SK-N-SH treated with all-trans-retinoic acid at 6 μM for 48 hours (cell line): ENCODE data around the gene CFDP1.

ENCODE experiments used
- ATAC-seq: fragments of 200-7000 bp; cut with Tn5 transposase; 3 replicates; pipeline ENCODE4 v1.9.1; 2020; ENCODE audit warnings: mild to moderate bottlenecking, moderate library complexity
- BACH2 ChIP-seq: fragments of 250-450 bp; sonication (Bioruptor Pico); IDR thresholded peaks from 2 replicates; pipeline ENCODE4 v1.9.0; 2021; ENCODE audit warnings: mild to moderate bottlenecking, borderline replicate concordance
- GLIS3 ChIP-seq: fragments of 250-450 bp; sonication (Bioruptor Pico); IDR thresholded peaks from 2 replicates; pipeline ENCODE4 v1.5.0; 2020; ENCODE audit warnings: mild to moderate bottlenecking, moderate library complexity
- ISL1 ChIP-seq: fragments of 250-450 bp; sonication (Bioruptor Pico); IDR thresholded peaks from 2 replicates; pipeline ENCODE4 v2.1.2; 2022; ENCODE audit warnings: mild to moderate bottlenecking, moderate library complexity
- OSR1 ChIP-seq: fragments of 250-450 bp; sonication (Bioruptor Pico); IDR thresholded peaks from 2 replicates; pipeline ENCODE4 v1.8.0; 2022; ENCODE audit warnings: moderate library complexity, mild to moderate bottlenecking, inconsistent platforms
- PPARA ChIP-seq: fragments of 250-450 bp; sonication (Bioruptor Pico); IDR thresholded peaks from 2 replicates; pipeline ENCODE4 v1.5.0; 2020; ENCODE audit warnings: mild to moderate bottlenecking, borderline replicate concordance
- SNAI2 ChIP-seq: fragments of 250-450 bp; sonication (Bioruptor Pico); IDR thresholded peaks from 2 replicates; pipeline ENCODE4 v1.5.0; 2020; ENCODE audit warnings: mild to moderate bottlenecking, moderate library complexity
- TCF4 ChIP-seq: fragments of 250-450 bp; sonication (Bioruptor Pico); IDR thresholded peaks from 2 replicates; pipeline ENCODE4 v1.8.0; 2021; ENCODE audit warnings: mild to moderate bottlenecking, moderate library complexity, borderline replicate concordance
- TOX ChIP-seq: fragments of 250-450 bp; sonication (Bioruptor Pico); IDR thresholded peaks from 2 replicates; pipeline ENCODE4 v1.8.0; 2021; ENCODE audit warnings: mild to moderate bottlenecking, moderate library complexity, borderline replicate concordance
- ZC3H10 ChIP-seq: fragments of 250-450 bp; sonication (Bioruptor Pico); IDR thresholded peaks from 2 replicates; pipeline ENCODE4 v1.5.1; 2021; ENCODE audit warnings: mild to moderate bottlenecking, moderate library complexity
- ZFP3 ChIP-seq: fragments of 250-450 bp; sonication (Bioruptor Pico); IDR thresholded peaks from 2 replicates; pipeline ENCODE4 v1.5.0; 2020; ENCODE audit warnings: mild to moderate bottlenecking, moderate library complexity
- ZFP30 ChIP-seq: fragments of 450-650 bp; formaldehyde crosslinking; IDR thresholded peaks from 2 replicates; pipeline ENCODE4 v1.5.0; 2022; ENCODE audit warnings: mild to moderate bottlenecking, moderate library complexity
- ZNF70 ChIP-seq: fragments of 450-650 bp; formaldehyde crosslinking; IDR thresholded peaks from 2 replicates; pipeline ENCODE4 v1.5.0; 2020; ENCODE audit warnings: mild to moderate bottlenecking, moderate library complexity
- TF ChIP-seq, protein P1 (sequence below): fragments of 250-450 bp; sonication (Bioruptor Pico); IDR thresholded peaks from 2 replicates; pipeline ENCODE4 v1.8.0; 2021; ENCODE audit warnings: low read depth, mild to moderate bottlenecking, moderate library complexity, borderline replicate concordance
- TF ChIP-seq, protein P2 (sequence below): fragments of 250-450 bp; sonication (Bioruptor Pico); IDR thresholded peaks from 2 replicates; pipeline ENCODE4 v1.5.1; 2021; ENCODE audit warnings: mild to moderate bottlenecking, moderate library complexity
- TF ChIP-seq, protein P3 (sequence below): fragments of 250-450 bp; sonication (Bioruptor Pico); IDR thresholded peaks from 2 replicates; pipeline ENCODE4 v1.5.1; 2020; ENCODE audit warnings: low read depth, mild to moderate bottlenecking, moderate library complexity
- TF ChIP-seq, protein P4 (sequence below): fragments of 250-450 bp; sonication (Bioruptor Pico); IDR thresholded peaks from 2 replicates; pipeline ENCODE4 v1.5.0; 2020; ENCODE audit warnings: mild to moderate bottlenecking, moderate library complexity
- TF ChIP-seq, protein P5 (sequence below): fragments of 250-450 bp; sonication (Bioruptor Pico); IDR thresholded peaks from 2 replicates; pipeline ENCODE4 v1.8.0; 2020; ENCODE audit warnings: mild to moderate bottlenecking, moderate library complexity, borderline replicate concordance

CFDP1 gene

DNA sequence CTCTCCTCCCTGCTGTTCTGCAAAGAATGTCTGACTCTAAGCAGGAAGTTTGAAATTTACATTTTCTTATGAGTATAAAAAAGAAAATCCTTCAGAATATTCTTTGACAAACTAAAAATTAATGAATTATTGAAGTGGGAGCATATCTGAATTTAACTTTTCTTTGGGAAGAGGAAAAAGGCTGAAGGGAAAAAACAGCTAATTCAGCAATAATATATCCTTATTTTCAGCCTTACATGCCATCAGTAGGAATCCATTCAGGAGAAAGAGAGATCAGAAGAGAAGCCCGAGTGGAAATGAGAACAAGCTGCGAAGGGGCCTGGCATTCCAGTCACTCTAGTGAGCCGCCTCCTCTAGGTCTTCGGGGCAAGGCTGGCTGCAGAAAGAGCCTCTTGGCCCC, 140.1 kb downstream of the CFDP1 start:
- ATAC-seq = no peak
- TF ChIP-seq, protein P1, sequence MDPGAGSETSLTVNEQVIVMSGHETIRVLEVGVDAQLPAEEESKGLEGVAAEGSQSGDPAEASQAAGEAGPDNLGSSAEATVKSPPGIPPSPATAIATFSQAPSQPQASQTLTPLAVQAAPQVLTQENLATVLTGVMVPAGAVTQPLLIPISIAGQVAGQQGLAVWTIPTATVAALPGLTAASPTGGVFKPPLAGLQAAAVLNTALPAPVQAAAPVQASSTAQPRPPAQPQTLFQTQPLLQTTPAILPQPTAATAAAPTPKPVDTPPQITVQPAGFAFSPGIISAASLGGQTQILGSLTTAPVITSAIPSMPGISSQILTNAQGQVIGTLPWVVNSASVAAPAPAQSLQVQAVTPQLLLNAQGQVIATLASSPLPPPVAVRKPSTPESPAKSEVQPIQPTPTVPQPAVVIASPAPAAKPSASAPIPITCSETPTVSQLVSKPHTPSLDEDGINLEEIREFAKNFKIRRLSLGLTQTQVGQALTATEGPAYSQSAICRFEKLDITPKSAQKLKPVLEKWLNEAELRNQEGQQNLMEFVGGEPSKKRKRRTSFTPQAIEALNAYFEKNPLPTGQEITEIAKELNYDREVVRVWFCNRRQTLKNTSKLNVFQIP (CRISPR knock-in tag) = no peak
- TF ChIP-seq TCF4 (CRISPR knock-in tag) (no peak), ZFP30 (CRISPR knock-in tag) (no peak), SNAI2 (CRISPR knock-in tag) (no peak), ZFP3 (no peak), TOX (no peak), ZC3H10 (CRISPR knock-in tag) (no peak), OSR1 (CRISPR knock-in tag) (no peak), GLIS3 (CRISPR knock-in tag) (no peak)
- TF ChIP-seq, protein P2, sequence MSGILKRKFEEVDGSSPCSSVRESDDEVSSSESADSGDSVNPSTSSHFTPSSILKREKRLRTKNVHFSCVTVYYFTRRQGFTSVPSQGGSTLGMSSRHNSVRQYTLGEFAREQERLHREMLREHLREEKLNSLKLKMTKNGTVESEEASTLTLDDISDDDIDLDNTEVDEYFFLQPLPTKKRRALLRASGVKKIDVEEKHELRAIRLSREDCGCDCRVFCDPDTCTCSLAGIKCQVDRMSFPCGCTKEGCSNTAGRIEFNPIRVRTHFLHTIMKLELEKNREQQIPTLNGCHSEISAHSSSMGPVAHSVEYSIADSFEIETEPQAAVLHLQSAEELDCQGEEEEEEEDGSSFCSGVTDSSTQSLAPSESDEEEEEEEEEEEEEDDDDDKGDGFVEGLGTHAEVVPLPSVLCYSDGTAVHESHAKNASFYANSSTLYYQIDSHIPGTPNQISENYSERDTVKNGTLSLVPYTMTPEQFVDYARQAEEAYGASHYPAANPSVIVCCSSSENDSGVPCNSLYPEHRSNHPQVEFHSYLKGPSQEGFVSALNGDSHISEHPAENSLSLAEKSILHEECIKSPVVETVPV (CRISPR knock-in tag) = no peak
- TF ChIP-seq, protein P3, sequence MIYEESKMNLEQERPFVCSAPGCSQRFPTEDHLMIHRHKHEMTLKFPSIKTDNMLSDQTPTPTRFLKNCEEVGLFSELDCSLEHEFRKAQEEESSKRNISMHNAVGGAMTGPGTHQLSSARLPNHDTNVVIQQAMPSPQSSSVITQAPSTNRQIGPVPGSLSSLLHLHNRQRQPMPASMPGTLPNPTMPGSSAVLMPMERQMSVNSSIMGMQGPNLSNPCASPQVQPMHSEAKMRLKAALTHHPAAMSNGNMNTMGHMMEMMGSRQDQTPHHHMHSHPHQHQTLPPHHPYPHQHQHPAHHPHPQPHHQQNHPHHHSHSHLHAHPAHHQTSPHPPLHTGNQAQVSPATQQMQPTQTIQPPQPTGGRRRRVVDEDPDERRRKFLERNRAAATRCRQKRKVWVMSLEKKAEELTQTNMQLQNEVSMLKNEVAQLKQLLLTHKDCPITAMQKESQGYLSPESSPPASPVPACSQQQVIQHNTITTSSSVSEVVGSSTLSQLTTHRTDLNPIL = no peak

DNA sequence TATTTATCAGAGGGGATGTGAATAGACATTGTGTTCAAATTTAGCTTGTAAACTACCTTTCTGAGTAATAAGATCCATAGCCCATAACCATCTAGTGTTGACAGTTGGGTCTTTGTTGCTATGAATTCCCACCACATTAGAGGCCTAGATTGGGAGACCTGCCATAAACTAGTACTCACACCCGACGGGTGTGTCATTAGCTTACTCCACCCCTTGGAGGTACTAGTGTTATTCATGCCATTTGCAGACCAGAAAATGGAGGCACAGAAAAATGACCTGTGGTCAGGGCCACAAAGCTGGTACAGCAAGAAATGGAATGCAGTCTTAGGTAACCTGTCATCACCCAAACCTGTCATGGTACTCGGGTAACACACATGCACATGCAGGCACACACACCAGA, 140.6 kb downstream of the CFDP1 start:
- TF ChIP-seq ZFP30 (CRISPR knock-in tag) (no peak), ZC3H10 (CRISPR knock-in tag) (no peak), GLIS3 (CRISPR knock-in tag) (no peak), BACH2 (CRISPR knock-in tag) (no peak)
- no peak for ATAC-seq

DNA sequence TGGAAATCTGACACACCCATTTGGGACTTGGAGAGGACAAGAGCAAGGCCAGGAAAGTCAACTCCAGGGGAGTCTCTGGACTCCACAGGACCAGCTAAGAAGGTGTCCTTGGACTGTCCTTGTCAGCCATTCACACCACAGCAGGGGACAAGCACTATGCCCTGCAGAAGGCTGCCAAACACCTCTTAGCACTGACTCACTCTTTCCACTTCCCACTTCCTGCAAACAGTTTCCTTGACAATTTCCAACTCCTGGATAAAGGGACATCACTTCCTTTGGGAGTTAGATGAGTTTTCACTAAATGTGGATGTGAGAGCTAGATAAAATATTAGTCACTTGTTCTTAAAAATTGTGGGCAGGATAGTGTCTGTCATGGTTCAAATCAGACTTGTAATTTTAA, 144.1 kb downstream of the CFDP1 start:
- ATAC-seq = peak; percentile 68
- TF ChIP-seq SNAI2 (CRISPR knock-in tag) = no peak
- TF ChIP-seq PPARA (CRISPR knock-in tag) = no peak

DNA sequence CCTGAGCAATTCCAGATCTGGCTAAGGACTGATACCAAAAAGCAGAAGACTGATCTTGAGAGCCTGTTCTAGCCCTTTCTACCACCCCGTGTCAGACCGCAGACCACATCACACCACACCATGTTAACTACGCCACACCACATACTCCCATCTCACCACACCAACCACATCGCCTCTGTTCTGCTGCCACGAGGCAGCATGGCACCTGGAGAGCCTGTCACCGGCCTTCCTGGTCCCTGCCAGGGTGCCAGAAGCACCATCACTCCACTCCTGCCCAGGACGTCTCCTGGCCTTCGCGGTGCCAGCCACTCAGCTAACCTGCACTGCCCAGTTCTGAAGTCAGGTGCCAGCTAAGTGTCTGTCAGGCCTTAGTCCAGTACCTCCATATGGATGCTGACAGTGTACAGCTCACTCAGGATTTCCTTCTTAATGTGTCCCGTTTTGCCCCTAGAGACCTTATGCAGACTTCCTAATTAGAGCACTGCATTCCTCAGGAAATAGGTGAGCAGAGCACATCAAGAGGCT, 144.6 kb downstream of the CFDP1 start:
- ATAC-seq = peak; percentile 18; the same call in 1 of the 3 replicates
- no peak for TF ChIP-seq ZC3H10 (CRISPR knock-in tag)
- TF ChIP-seq, protein P2 (CRISPR knock-in tag) = no peak

DNA sequence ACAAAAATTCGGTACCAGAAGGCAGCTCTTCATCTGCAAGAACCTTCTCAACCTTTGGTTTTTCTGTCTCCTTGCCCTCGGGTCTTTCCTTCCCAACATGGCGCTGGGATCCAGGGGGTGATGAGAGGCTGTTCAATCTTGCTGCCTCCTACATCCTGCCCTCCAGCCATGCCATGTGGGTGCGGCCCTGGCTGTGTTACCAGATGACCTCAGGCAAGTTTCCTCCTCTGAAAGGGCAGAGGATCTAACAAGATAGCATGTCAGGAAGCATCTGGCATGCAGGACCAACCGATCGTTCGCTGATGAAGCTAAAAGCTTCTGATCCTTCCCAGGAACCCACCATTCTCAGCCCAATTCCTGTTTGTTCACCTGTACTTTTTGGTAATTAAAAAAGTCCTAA, 145.1 kb downstream of the CFDP1 start:
- ATAC-seq = no peak
- TF ChIP-seq, protein P1 (CRISPR knock-in tag) = no peak
- TF ChIP-seq, protein P3 = no peak
- TF ChIP-seq, protein P4, sequence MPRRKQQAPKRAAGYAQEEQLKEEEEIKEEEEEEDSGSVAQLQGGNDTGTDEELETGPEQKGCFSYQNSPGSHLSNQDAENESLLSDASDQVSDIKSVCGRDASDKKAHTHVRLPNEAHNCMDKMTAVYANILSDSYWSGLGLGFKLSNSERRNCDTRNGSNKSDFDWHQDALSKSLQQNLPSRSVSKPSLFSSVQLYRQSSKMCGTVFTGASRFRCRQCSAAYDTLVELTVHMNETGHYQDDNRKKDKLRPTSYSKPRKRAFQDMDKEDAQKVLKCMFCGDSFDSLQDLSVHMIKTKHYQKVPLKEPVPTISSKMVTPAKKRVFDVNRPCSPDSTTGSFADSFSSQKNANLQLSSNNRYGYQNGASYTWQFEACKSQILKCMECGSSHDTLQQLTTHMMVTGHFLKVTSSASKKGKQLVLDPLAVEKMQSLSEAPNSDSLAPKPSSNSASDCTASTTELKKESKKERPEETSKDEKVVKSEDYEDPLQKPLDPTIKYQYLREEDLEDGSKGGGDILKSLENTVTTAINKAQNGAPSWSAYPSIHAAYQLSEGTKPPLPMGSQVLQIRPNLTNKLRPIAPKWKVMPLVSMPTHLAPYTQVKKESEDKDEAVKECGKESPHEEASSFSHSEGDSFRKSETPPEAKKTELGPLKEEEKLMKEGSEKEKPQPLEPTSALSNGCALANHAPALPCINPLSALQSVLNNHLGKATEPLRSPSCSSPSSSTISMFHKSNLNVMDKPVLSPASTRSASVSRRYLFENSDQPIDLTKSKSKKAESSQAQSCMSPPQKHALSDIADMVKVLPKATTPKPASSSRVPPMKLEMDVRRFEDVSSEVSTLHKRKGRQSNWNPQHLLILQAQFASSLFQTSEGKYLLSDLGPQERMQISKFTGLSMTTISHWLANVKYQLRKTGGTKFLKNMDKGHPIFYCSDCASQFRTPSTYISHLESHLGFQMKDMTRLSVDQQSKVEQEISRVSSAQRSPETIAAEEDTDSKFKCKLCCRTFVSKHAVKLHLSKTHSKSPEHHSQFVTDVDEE (CRISPR knock-in tag) = no peak
- TF ChIP-seq ZNF70 (CRISPR knock-in tag) = no peak
- TF ChIP-seq ZC3H10 (CRISPR knock-in tag) = no peak
- TF ChIP-seq OSR1 (CRISPR knock-in tag) = no peak
- TF ChIP-seq, protein P5, sequence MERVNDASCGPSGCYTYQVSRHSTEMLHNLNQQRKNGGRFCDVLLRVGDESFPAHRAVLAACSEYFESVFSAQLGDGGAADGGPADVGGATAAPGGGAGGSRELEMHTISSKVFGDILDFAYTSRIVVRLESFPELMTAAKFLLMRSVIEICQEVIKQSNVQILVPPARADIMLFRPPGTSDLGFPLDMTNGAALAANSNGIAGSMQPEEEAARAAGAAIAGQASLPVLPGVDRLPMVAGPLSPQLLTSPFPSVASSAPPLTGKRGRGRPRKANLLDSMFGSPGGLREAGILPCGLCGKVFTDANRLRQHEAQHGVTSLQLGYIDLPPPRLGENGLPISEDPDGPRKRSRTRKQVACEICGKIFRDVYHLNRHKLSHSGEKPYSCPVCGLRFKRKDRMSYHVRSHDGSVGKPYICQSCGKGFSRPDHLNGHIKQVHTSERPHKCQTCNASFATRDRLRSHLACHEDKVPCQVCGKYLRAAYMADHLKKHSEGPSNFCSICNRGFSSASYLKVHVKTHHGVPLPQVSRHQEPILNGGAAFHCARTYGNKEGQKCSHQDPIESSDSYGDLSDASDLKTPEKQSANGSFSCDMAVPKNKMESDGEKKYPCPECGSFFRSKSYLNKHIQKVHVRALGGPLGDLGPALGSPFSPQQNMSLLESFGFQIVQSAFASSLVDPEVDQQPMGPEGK (CRISPR knock-in tag) = no peak
- no peak for TF ChIP-seq ISL1
- no peak for TF ChIP-seq TOX
- TF ChIP-seq, protein P2 (CRISPR knock-in tag) = no peak
- no peak for TF ChIP-seq SNAI2 (CRISPR knock-in tag)
